SKM-1 (cell line): ENCODE measurements around the gene REXO1.

Source experiments
- DNase-seq: peaks from one replicate; lab custom pipeline; 2025; ENCODE audit not compliant: unreplicated experiment; lab: John Stamatoyannopoulos, UW

Gene REXO1

DNA sequence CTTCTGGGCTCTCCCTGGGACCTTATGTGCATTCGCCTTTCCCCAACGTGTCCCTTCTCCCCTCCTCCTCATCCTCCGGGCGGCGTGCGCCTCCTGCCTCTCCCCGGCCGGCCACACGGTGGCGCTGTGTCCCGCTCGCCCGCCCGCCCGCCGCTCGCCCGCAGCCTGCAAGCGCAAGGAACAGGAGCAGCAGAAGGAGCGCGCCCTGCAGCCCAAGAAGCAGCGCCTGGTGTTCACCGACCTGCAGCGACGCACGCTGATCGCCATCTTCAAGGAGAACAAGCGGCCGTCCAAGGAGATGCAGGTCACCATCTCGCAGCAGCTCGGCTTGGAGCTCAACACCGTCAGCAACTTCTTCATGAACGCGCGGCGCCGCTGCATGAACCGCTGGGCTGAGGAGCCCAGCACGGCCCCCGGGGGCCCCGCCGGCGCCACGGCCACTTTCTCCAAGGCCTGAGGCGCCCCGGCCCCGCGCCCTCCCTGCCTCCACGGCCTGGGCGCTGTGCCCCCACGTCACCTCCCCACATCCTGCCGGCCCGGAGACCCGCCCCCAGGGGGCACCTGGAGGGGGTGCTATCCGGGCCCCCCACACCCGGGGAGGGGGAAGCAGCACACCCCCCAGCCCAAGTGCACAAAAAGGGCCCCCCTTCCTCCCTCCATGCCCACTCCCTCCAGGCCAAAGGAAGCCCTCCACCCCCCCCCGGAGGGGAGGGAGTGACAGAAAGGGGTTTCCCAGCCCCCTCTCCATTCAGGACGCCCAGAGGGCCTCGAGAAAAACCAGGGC, 73.1 kb downstream of the REXO1 start:
- no peak for DNase-seq

DNA sequence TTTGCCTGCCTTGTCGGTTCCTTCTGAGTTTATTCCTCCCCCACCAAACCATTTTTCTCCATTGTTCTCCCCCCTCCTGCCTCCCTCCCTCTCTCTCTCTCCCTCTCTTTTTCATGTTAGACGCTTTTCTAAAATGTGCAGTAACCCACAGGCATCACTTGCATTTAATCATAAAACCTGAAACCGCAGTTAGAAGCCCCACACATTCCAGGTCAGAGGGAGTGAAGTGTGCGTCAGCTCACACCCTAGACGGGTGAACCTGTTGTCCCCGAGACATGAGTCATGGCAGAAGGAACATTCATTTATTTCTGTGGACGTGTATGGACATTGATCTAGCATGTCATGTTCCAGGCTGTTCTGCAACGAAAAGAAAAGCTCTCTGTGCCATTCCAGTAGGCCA, 75.1 kb downstream of the REXO1 start:
- no peak for DNase-seq

DNA sequence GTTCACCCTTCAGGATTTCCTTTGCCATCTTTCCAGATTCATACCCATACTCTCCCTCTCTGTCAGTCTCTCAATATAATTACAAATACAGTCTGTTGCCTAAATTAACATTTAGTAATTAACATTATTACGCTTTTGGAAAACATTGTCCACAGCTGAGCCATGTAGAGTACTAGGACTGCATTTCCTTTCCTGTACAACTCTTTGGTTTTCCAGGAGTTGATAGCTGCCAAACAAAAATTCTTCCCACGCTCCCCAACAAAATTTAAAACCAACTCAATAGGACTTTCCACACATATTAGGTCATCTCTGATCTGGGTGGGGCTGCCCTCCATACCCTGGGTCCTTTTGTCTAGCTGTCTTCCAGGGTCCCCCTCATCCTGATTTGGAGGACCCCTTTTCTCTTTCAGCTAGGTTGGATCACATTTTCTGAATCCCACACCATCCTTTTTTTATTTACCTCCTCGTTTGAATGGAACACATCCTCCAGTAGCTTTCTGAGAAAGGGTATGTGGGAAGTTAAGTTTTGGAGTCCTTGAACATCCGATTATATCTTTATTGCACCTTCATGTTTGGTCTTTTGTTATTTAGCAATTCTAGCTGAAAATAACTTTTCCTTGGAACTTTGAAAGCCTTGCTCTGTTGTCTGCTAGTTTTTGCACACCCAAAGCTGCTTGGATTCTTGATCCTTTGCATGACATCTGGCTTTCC, 77.3 kb downstream of the REXO1 start:
- DNase-seq = no peak

DNA sequence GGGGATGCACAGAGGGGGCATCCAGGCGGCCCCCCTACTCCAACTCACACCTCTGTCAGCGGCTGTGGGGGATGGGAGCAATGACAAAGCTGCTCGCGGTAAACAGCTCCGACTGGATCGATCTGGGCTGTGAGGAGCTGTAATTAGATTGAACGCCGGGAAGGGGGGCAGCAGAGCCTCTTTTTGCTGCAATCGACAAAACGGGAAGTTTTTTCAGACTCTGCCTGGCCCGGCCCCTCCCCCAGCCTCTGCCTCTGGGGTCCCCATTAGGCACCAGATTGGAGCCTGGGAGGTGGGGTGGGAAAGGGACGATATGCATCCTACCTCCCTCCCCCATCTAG, 78.7 kb downstream of the REXO1 start:
- DNase-seq = no peak

DNA sequence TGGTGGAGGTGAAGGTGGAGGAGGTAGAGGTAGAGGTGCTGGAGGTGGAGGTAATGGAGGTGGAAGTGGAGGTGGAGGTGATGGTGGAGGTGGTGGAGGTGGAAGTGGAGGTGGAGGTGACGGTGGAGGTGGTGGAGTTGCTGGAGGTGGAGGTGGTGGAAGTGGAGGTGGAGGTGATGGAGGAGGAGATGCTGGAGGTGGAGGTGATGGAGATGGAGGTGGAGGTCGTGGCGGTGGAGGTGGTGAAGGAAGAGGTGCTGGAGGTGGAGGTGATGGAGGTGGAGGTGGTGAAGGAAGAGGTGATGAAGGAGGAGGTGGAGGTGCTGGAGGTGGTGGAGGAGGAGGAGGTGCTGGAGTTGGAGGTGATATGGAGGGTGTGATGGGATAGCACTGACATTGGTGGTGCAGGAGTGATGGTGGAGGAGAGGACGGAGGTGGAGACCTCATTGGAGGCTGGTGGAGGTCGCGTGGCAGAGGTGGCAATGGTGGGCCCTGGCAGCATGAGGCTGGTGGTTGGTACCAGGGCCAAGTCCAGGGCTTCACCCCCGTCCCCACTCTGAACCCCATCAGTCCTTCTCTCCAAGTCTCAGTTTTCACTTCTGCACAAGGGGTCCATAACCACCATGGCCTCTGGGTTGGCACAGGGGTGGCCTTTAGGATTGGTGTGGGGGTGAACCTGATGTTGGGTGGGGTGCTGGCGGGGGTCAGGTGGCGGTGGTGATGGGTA, 79.2 kb downstream of the REXO1 start:
- DNase-seq = no peak

DNA sequence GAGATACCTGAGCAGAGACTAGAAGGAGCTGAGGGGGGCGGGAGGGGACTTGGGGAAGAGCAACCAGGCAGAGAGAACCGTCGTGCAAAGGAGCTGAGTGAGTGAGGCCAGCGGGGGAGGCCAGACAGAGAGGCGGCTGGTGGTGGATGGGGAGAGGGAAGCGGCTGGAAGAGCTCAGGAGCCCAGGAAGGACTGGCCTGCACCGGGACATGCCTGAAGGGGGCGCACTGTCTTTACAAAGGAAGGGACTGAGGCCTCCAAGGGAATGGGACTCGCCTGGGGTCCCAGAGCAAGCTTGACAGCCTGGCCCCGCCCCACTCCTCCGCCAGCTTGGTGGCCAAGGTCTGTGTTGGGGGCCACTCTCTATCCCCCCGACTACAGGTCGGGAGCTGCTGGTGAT, 80.0 kb downstream of the REXO1 start:
- DNase-seq = no peak

DNA sequence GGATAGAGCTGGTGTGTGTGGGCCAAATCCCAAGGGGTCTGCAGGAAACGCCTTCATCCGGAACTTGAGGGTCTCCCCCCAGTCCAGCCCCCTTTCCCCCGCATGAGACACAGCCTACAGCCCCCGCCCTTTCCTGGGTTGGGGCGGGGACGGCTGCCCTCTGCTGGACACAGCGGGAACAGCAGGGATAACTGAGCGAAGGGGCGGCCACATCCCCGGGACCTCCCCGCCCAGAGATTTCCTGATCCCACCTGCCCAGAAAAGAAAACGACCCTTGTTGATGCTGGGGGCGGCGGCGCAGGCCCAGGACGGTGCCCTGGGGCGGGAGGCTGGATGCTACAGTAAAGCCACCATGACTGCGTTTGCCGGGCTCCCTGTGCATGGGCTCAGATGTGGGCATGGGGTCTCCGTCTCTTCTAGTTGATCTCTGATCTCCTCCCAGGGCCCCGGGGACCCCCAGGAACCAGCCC, 80.8 kb downstream of the REXO1 start:
- no peak for DNase-seq

DNA sequence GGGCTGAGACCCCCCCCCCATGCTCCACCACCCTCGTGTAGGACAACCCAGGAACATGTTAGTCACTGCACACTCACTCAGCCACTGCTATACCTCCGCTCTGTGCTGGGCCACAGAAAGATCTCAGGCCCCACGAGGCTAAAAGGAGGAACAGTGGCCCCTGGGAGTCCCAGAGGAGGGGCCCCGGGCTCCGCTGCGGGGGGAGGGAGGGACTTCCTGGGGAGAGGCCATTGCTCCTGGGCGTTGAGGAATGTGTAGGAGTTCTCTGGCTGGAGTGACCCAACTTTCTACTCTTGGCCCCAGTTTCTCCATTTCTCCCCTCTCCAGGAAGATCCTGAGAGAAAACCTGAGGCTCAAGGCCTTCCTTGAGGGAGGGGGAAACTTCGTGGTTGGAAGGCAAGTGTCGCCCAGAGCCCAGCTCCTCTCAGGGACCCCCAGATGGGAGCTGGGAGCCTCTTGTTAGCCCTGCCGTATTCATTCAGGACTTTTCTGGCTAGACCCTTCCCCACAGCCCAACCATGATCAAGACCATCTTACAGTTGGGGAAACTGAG, 81.4 kb downstream of the REXO1 start:
- DNase-seq = no peak

DNA sequence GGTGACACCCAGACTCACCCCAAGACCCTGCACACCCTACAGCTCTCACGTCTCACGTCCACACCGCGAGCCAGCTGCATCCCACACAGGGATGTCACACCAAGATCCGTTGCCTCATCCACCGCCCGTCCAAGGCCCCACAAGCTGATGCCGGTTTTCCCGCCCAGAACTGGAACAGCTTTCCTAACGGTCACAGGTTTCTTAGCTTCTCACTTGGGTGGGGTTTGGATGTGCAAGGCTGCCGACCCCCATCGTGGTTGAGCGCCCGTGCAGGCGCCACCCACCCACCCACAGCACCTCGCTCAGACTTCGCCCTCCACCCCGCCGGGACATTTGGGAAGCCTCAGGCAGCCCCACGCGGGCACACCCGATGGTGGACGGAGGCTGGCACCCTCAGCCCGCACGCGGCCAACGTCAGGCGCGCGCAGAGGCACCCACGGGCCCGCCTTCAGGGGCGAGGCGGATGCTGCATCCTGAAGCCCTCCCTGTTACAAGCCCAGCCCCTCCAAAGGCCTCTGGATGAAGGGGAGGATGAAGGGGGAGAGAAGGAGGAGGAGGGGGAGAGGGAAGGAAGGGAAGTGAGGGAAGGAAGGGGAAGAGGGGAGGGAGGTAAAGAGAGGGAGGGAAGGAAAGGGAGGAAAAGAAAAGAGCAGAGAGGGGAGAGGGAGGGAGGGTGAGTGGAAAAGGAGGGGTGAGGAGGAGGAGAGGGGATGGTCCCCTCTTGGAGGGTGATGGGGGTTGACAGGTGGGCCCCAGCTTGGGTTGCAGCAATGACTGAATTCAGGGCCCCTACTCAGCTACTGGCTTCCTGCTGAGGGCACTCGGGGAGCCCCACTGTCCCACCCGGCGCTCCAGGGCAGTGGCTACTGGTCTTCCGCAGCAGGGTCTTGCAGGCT, 82.1 kb downstream of the REXO1 start:
- no peak for DNase-seq
